Measurements from ENCODE around the gene FANCD2.

GRCh38 chr3:10010878-10011465 is 15.3 kb upstream of the FANCD2 start:
- no peak for TF ChIP-seq CTCF (IDR thresholded peaks at IDR 0.05)
- TF ChIP-seq EP300 (IDR thresholded peaks at IDR 0.05) = no peak
- TF ChIP-seq POLR2A (IDR thresholded peaks at IDR 0.05) = no peak
